OCI-LY1 (cell line): ENCODE measurements around the gene TMEM171.

ENCODE experiments used
- H2AFZ ChIP-seq: fragments of 200-600 bp; sonication (generic), shearing (Covaris generic); 2 replicates; pipeline ENCODE4 v1.6.0; 2014; ENCODE audit warnings: antibody characterized with exemption, mild to moderate bottlenecking, low read length
- H3F3A ChIP-seq: fragments of 200-600 bp; sonication (generic), shearing (Covaris generic); 2 replicates; pipeline ENCODE4 v1.6.0; 2014; ENCODE audit warnings: mild to moderate bottlenecking, antibody characterized with exemption, low read length, moderate library complexity; ENCODE audit not compliant: insufficient read depth
- H3K27ac ChIP-seq: fragments of 200-600 bp; sonication (generic); 2 replicates; pipeline ENCODE4 v1.5.1; 2014; ENCODE audit warnings: low read length, mixed run types, mild to moderate bottlenecking, low read depth; ENCODE audit not compliant: poor library complexity, severe bottlenecking
- H3K27me3 ChIP-seq: fragments of 200-600 bp; sonication (generic); 2 replicates; pipeline ENCODE4 v1.6.0; 2014; ENCODE audit warnings: antibody characterized with exemption, mild to moderate bottlenecking, low read length, moderate library complexity; ENCODE audit not compliant: insufficient read depth
- H3K36me3 ChIP-seq: fragments of 200-600 bp; sonication (generic); 2 replicates; pipeline ENCODE4 v1.6.1; 2014; ENCODE audit warnings: mild to moderate bottlenecking, antibody characterized with exemption, low read length, moderate library complexity, mixed read lengths; ENCODE audit not compliant: insufficient read depth
- H3K4me1 ChIP-seq: fragments of 200-600 bp; sonication (generic); 2 replicates; pipeline ENCODE4 v1.5.1; 2014; ENCODE audit warnings: mild to moderate bottlenecking, low read length, moderate library complexity; ENCODE audit not compliant: insufficient read depth, severe bottlenecking
- H3K4me2 ChIP-seq: fragments of 200-600 bp; sonication (generic), shearing (Covaris generic); 2 replicates; pipeline ENCODE4 v1.6.1; 2014; ENCODE audit warnings: low read length
- H3K4me3 ChIP-seq: fragments of 200-600 bp; sonication (generic); 2 replicates; pipeline ENCODE4 v1.5.1; 2014; ENCODE audit warnings: low read length, low read depth, mild to moderate bottlenecking, mixed read lengths; ENCODE audit not compliant: poor library complexity, severe bottlenecking
- H3K79me2 ChIP-seq: fragments of 200-600 bp; shearing (Covaris generic); 2 replicates; pipeline ENCODE4 v1.6.1; 2016; ENCODE audit warnings: mixed run types, low read length, mixed read lengths; ENCODE audit not compliant: insufficient read depth
- H3K9ac ChIP-seq: fragments of 200-600 bp; sonication (generic), shearing (Covaris generic); 2 replicates; pipeline ENCODE4 v1.6.1; 2014; ENCODE audit warnings: mild to moderate bottlenecking, low read length, mixed read lengths
- H3K9me2 ChIP-seq: fragments of 200-600 bp; sonication (generic), shearing (Covaris generic); 2 replicates; pipeline ENCODE4 v1.6.1; 2014; ENCODE audit warnings: low read depth, mild to moderate bottlenecking, low read length, mixed read lengths
- H3K9me3 ChIP-seq: fragments of 200-600 bp; shearing (Covaris generic); 2 replicates; pipeline ENCODE4 v1.6.1; 2014; ENCODE audit warnings: low read length, mixed read lengths
- H4K20me1 ChIP-seq: fragments of 200-600 bp; sonication (generic), shearing (Covaris generic); 2 replicates; pipeline ENCODE4 v1.6.0; 2016; ENCODE audit warnings: mild to moderate bottlenecking, low read length; ENCODE audit not compliant: insufficient read depth
- EZH2 ChIP-seq: fragments of 200-600 bp; sonication (generic), shearing (Covaris generic); IDR thresholded peaks from 2 replicates; pipeline ENCODE4 v1.8.0; 2017; ENCODE audit warnings: borderline replicate concordance, mixed run types, mild to moderate bottlenecking, antibody characterized with exemption, low read length, moderate library complexity, mixed read lengths
- TF ChIP-seq, protein P1 (sequence below): fragments of 200-600 bp; sonication (generic), shearing (Covaris generic); IDR thresholded peaks from 2 replicates; pipeline ENCODE4 v1.5.1; 2017; ENCODE audit warnings: mild to moderate bottlenecking, antibody characterized with exemption, low read length, moderate library complexity, mixed read lengths

The TMEM171 gene

DNA sequence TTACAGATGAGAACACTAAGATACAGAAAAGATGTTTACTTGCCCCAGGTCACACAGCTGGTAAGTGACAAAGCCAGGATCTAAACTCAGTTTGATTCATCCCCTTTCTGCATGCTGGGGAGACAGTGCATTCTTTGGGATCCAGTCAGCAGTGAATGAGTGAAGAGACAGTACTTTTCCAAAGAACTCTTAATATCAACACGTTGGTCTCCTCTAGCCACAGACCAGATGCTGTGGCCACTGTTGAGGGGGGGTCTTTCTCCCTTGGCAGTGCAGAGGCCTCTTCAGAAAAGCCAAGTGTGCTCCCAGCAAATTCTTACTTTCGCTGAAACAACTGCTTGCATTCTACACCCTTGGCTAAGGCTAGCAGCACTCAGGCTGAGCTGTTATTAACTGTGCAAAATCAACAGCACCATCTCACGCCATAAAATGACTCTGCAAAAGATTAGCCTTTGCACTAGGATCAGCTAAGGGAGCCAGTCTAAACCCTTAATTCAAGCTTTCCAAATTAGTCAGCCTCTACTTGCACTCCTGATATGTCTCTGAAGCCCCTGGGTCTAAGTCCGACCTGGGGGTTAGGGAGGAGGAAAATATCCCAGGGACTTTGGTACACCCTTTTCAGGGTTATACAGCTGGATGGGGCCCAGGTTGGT is 4.8 kb upstream of the TMEM171 start:
- H3K9ac ChIP-seq: no peak overlapping the region
- H3K9me2 ChIP-seq: no peaks in the 10 kb centered on the region
- H2AFZ ChIP-seq: no peak overlapping the region
- no peak overlapping the region for H3K27ac ChIP-seq
- no peak overlapping the region for H3K4me2 ChIP-seq
- H3K4me1 ChIP-seq: no peaks in the 10 kb centered on the region
- H3K79me2 ChIP-seq: no peaks in the 10 kb centered on the region
- no peaks in the 10 kb centered on the region for H3K9me3 ChIP-seq
- H3F3A ChIP-seq: no peaks in the 10 kb centered on the region
- TF ChIP-seq EZH2: no peak
- TF ChIP-seq, protein P1, sequence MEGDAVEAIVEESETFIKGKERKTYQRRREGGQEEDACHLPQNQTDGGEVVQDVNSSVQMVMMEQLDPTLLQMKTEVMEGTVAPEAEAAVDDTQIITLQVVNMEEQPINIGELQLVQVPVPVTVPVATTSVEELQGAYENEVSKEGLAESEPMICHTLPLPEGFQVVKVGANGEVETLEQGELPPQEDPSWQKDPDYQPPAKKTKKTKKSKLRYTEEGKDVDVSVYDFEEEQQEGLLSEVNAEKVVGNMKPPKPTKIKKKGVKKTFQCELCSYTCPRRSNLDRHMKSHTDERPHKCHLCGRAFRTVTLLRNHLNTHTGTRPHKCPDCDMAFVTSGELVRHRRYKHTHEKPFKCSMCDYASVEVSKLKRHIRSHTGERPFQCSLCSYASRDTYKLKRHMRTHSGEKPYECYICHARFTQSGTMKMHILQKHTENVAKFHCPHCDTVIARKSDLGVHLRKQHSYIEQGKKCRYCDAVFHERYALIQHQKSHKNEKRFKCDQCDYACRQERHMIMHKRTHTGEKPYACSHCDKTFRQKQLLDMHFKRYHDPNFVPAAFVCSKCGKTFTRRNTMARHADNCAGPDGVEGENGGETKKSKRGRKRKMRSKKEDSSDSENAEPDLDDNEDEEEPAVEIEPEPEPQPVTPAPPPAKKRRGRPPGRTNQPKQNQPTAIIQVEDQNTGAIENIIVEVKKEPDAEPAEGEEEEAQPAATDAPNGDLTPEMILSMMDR: no peak
- no peaks in the 10 kb centered on the region for H4K20me1 ChIP-seq
- no peaks in the 10 kb centered on the region for H3K27me3 ChIP-seq
- no peaks in the 10 kb centered on the region for H3K36me3 ChIP-seq
- no peak overlapping the region for H3K4me3 ChIP-seq

DNA sequence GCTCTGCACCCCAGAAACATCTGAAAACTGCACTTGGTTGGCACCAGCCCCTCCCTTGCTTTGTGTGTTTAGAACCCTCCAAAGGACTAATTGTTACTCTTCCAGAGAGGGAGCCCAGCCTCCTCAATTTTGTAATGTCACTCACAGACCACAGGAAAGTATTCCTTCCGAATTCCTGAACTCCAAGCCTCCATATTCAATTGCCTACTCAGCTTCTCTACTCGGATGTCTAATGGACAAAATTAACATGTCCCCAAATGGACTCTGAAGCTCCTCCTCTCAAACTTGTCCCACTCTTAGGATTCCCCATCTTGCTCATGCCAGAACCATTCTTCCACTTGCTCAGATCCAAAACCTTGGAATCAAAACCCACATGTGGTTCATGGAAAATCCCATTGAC is 3.9 kb upstream of the TMEM171 start:
- TF ChIP-seq, protein P1: no peak
- no peak for TF ChIP-seq EZH2
- Histone ChIP-seq H3K36me3 (no peaks in the 10 kb centered on the region), H3K9me3 (no peaks in the 10 kb centered on the region), H3K27me3 (no peaks in the 10 kb centered on the region), H3K4me1 (no peaks in the 10 kb centered on the region), H3F3A (no peaks in the 10 kb centered on the region), H3K4me3 (no peak overlapping the region), H2AFZ (no peak overlapping the region), H3K27ac (no peak overlapping the region), H3K9ac (no peak overlapping the region), H3K4me2 (no peak overlapping the region), H3K9me2 (no peaks in the 10 kb centered on the region), H4K20me1 (no peaks in the 10 kb centered on the region), H3K79me2 (no peaks in the 10 kb centered on the region)

DNA sequence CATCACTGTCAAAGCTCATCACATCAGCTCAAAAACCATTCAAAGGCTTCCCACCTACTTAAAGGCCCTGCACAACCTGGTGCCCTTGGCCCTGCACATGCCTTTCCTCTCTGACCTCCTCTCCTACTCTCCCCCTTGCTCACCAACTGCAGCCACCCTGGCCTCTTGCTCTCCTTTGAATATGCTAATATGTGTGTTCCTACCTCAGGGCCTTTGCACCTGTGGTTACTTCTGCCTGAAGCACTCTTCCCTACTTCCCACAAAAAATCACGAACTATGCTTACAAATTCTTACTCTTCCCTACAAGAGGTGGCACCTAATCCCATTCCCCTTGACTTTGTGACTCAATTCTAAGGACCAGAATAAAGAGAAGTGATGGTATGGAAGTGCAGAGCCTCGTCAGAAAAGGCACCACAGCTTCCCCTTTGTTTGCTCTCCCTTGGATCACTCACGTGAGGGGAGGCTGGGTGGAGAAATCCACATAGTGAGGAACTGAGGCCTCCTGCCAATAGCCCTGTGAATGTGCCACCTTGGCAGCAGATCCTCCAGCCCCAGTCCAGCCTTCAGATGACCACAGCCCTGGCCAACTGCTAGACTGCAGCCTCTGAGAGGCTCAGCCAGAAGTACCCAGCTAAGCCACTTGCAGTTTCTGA is 3.2 kb upstream of the TMEM171 start:
- H3F3A ChIP-seq: no peaks in the 10 kb centered on the region
- TF ChIP-seq, protein P1: no peak
- no peak for TF ChIP-seq EZH2
- H3K9ac ChIP-seq: no peak overlapping the region
- H3K36me3 ChIP-seq: no peaks in the 10 kb centered on the region
- no peaks in the 10 kb centered on the region for H3K27me3 ChIP-seq
- no peaks in the 10 kb centered on the region for H3K9me2 ChIP-seq
- H3K4me2 ChIP-seq: no peak overlapping the region
- H3K79me2 ChIP-seq: no peaks in the 10 kb centered on the region
- no peaks in the 10 kb centered on the region for H3K9me3 ChIP-seq
- H4K20me1 ChIP-seq: no peaks in the 10 kb centered on the region
- no peak overlapping the region for H2AFZ ChIP-seq
- no peak overlapping the region for H3K27ac ChIP-seq
- no peaks in the 10 kb centered on the region for H3K4me1 ChIP-seq
- no peak overlapping the region for H3K4me3 ChIP-seq
